HCT116 (cell line): Measurements from ENCODE around the gene EML4. TPM values are rescaled to one million over a fixed set of nuclear protein-coding genes. Genes with fewer than 3 reads are reported as not detected.

ENCODE experiments used
- ATAC-seq: fragments of 200-7000 bp; cut with Tn5 transposase; 2 replicates; pipeline ENCODE4 v1.9.1; 2020; ENCODE audit warnings: mild to moderate bottlenecking, moderate library complexity
- BruUV-seq: library from RNA; stranded (reverse); fragments of 400-500 nt; replicated peaks from 2 replicates; lab custom pipeline; 2021; lab: Mats Ljungman, UMichigan
- CTCF ChIA-PET: fragments of 300-600 bp; sonication (Branson Sonifier 250); formaldehyde crosslinking; loops from one replicate; lab custom pipeline; 2021; ENCODE audit warnings: antibody characterized with exemption; lab: Charles Lee
- POLR2A ChIA-PET: fragments of 300-600, 350-600 bp; sonication (Branson Sonifier 250); formaldehyde crosslinking; loops from one replicate; lab custom pipeline; 2021; ENCODE audit warnings: antibody characterized with exemption; lab: Charles Lee
- RAD21 ChIA-PET, 2 experiments: fragments of 300-600 bp; sonication (Branson Sonifier 250); formaldehyde crosslinking; loops; one replicate each; lab custom pipeline; 2023; ENCODE audit warnings: low total read pairs in 2 of 2; ENCODE audit not compliant: uncharacterized antibody in 2 of 2, unreplicated experiment in 2 of 2, low non-redundant PET in 1 of 2; lab: Charles Lee
- DNase-seq: peaks from one replicate; pipeline ENCODE4 v3.0.0-alpha.2; 2010; ENCODE audit warnings: low read depth, low spot score
- H2AFZ ChIP-seq: fragments of 200-600 bp; shearing (Covaris generic), sonication (generic); 2 replicates; pipeline ENCODE4 v1.6.1; 2017; ENCODE audit warnings: low read depth, mixed run types, mixed read lengths, antibody characterized with exemption, low read length; ENCODE audit not compliant: poor library complexity, severe bottlenecking
- H3K27ac ChIP-seq: 2 replicates; pipeline ENCODE4 v1.5.1; 2012; ENCODE audit warnings: low read depth, low read length
- H3K27me3 ChIP-seq: fragments of 200-600 bp; sonication (generic); 2 replicates; pipeline ENCODE4 v1.6.1; 2016; ENCODE audit warnings: mixed run types, low read length, mixed read lengths; ENCODE audit not compliant: insufficient read depth
- H3K36me3 ChIP-seq, 2 experiments: fragments of 200-500 bp in 1 of 2; fragments of 200-600 bp in 1 of 2; sonication (Bioruptor generic) in 1 of 2; sonication (generic) in 1 of 2; 2 replicates each; pipeline versions ENCODE4 v1.5.1 to v1.6.1; 2014 to 2016; ENCODE audit warnings: low read length in 2 of 2, inconsistent platforms in 1 of 2, mixed read lengths in 1 of 2, mixed run types in 1 of 2; ENCODE audit not compliant: insufficient read depth in 2 of 2, control insufficient read depth in 1 of 2
- H3K4me1 ChIP-seq, 2 experiments: fragments of 200-600 bp in 1 of 2; sonication (generic) in 1 of 2; 2 replicates each; pipeline versions ENCODE4 v1.5.1 to v1.6.1; 2012 to 2017; ENCODE audit warnings: low read length in 2 of 2, inconsistent platforms in 1 of 2, mild to moderate bottlenecking in 1 of 2, mixed read lengths in 1 of 2, mixed run types in 1 of 2, moderate library complexity in 1 of 2; ENCODE audit not compliant: insufficient read depth in 2 of 2, control insufficient read depth in 1 of 2
- H3K4me2 ChIP-seq: fragments of 200-600 bp; sonication (generic); 2 replicates; pipeline ENCODE4 v1.6.1; 2017; ENCODE audit warnings: mixed run types, low read length, mixed read lengths
- H3K4me3 ChIP-seq, 2 experiments: fragments of 200-600 bp in 1 of 2; sonication (generic) in 1 of 2; replicated peaks in 1 of 2; 2 replicates each; pipeline ENCODE4 v1.5.1; 2011 to 2016; ENCODE audit warnings: low read length in 2 of 2, control low read depth in 1 of 2, low read depth in 1 of 2, mild to moderate bottlenecking in 1 of 2, mixed read lengths in 1 of 2, mixed run types in 1 of 2
- H3K79me2 ChIP-seq: fragments of 200-600 bp; sonication (generic); 2 replicates; pipeline ENCODE4 v1.6.1; 2017; ENCODE audit warnings: mild to moderate bottlenecking, mixed run types, low read length, moderate library complexity, mixed read lengths; ENCODE audit not compliant: insufficient read depth
- H3K9ac ChIP-seq: fragments of 200-600 bp; sonication (generic); 2 replicates; pipeline ENCODE4 v1.6.1; 2016; ENCODE audit warnings: low read length, mixed read lengths
- H3K9me2 ChIP-seq: fragments of 200-600 bp; sonication (generic), shearing (Covaris generic); 2 replicates; pipeline ENCODE4 v1.6.1; 2017; ENCODE audit warnings: mixed run types, mild to moderate bottlenecking, moderate library complexity; ENCODE audit not compliant: insufficient read depth
- H3K9me3 ChIP-seq, 2 experiments: fragments of 200-500 bp in 1 of 2; fragments of 200-600 bp in 1 of 2; sonication (Bioruptor generic) in 1 of 2; sonication (generic) in 1 of 2; 2 replicates each; pipeline ENCODE4 v1.6.1; 2014 to 2017; ENCODE audit warnings: low read length in 2 of 2, mixed read lengths in 2 of 2, inconsistent platforms in 1 of 2, low read depth in 1 of 2, mild to moderate bottlenecking in 1 of 2, mixed run types in 1 of 2, moderate library complexity in 1 of 2; ENCODE audit not compliant: control insufficient read depth in 1 of 2, insufficient read depth in 1 of 2
- H4K20me1 ChIP-seq: fragments of 200-600 bp; sonication (generic), shearing (Covaris generic); 2 replicates; pipeline ENCODE4 v1.6.1; 2017; ENCODE audit warnings: mixed run types, mild to moderate bottlenecking, moderate library complexity; ENCODE audit not compliant: insufficient read depth
- CTCF ChIP-seq, 3 experiments: fragments of 200-600 bp in 1 of 3; sonication (generic) in 1 of 3; IDR thresholded peaks in 2 of 3; conservative IDR thresholded peaks in 1 of 3; 2 replicates each; pipeline ENCODE4 v1.5.1; 2012 to 2017; ENCODE audit warnings: low read depth in 2 of 3, low read length in 2 of 3, antibody characterized with exemption in 1 of 3, borderline replicate concordance in 1 of 3, control low read depth in 1 of 3, mild to moderate bottlenecking in 1 of 3, mixed read lengths in 1 of 3, mixed run types in 1 of 3, moderate library complexity in 1 of 3; ENCODE audit not compliant: insufficient read depth in 1 of 3
- ELF1 ChIP-seq: IDR thresholded peaks from 2 replicates; pipeline ENCODE4 v1.6.1; 2012; ENCODE audit warnings: low read depth, borderline replicate concordance
- JUND ChIP-seq: IDR thresholded peaks from 2 replicates; pipeline ENCODE4 v1.6.1; 2012
- POLR2AphosphoS5 ChIP-seq: IDR thresholded peaks from 2 replicates; pipeline ENCODE4 v1.6.1; 2011; ENCODE audit warnings: mild to moderate bottlenecking, low read depth, low read length, moderate library complexity
- REST ChIP-seq: IDR thresholded peaks from 2 replicates; pipeline ENCODE4 v1.6.1; 2012; ENCODE audit warnings: low read depth
- SIN3A ChIP-seq: IDR thresholded peaks from 2 replicates; pipeline ENCODE4 v1.6.1; 2012; ENCODE audit warnings: low read depth
- SP1 ChIP-seq: IDR thresholded peaks from 2 replicates; pipeline ENCODE4 v1.6.1; 2012; ENCODE audit warnings: low read depth
- SRF ChIP-seq: IDR thresholded peaks from 2 replicates; pipeline ENCODE4 v1.6.1; 2012; ENCODE audit warnings: low read depth
- YY1 ChIP-seq: IDR thresholded peaks from 2 replicates; pipeline ENCODE4 v1.6.1; 2011; ENCODE audit warnings: low read length, low read depth, moderate library complexity, mild to moderate bottlenecking; ENCODE audit not compliant: insufficient replicate concordance; ENCODE audit errors: extremely low read depth
- ZBTB33 ChIP-seq: IDR thresholded peaks from 2 replicates; pipeline ENCODE4 v1.6.1; 2011; ENCODE audit warnings: mild to moderate bottlenecking, low read length, moderate library complexity; ENCODE audit not compliant: insufficient replicate concordance; ENCODE audit errors: extremely low read depth
- intact Hi-C: fragments of 100-400 bp; cut with micrococcal nuclease; formaldehyde crosslinking; loops from 2 replicates; pipeline ENCODE4 v1.10.0; 2022
- total RNA-seq: library from RNA; stranded (reverse); gene quantifications from one replicate; pipeline ENCODE4 v1.2.1, GENCODE V29; 2021; ENCODE audit not compliant: unreplicated experiment

The EML4 gene
- total RNA-seq, 1 experiment from 2014 or later: 53.5 TPM

- no peak for TF ChIP-seq SP1
- no peak for TF ChIP-seq SIN3A
- no peak for TF ChIP-seq CTCF (IDR thresholded peaks at IDR 0.05 in 2 of 3, conservative IDR thresholded peaks at IDR 0.05 in 1 of 3; ENCODE audit: borderline replicate concordance in 1 of 3, insufficient read depth in 1 of 3, low read depth in 2 of 3, low read length in 2 of 3)
- TF ChIP-seq YY1: no peak
These were observed 168.9 kb downstream of the EML4 start (continued) for GRCh38 chr2:42337846-42338566.

GRCh38 chr2:42338567-42339190 lies 169.5 kb downstream of the EML4 start:
- Histone ChIP-seq H4K20me1 (no peaks in the 10 kb centered on the region), H3K36me3 (peaks cover 5 to 8% of the 10 kb centered on the region in 2 experiments; a peak in 1 of 4 replicates), H3K79me2 (peaks cover 10% of the 10 kb centered on the region; the same call in 1 of the 2 replicates), H3K4me3 (no peak overlapping the region), H3K9ac (no peak overlapping the region), H3K27ac (no peak overlapping the region), H3K4me1 (peaks cover 4 to 16% of the 10 kb centered on the region in 2 experiments; a peak in 3 of 4 replicates), H3K9me3 (no peaks in the 10 kb centered on the region), H2AFZ (no peak overlapping the region), H3K4me2 (no peak overlapping the region), H3K27me3 (no peaks in the 10 kb centered on the region), H3K9me2 (no peaks in the 10 kb centered on the region)
- ChIA-PET POLR2A (no interaction called here), RAD21 (no interaction called here), CTCF (no interaction called here)
- intact Hi-C loops: no loop called here
- TF ChIP-seq ELF1 (no peak), JUND (no peak), ZBTB33 (no peak), SP1 (no peak), POLR2AphosphoS5 (no peak), SRF (no peak), REST (no peak), SIN3A (no peak)
- no peak for DNase-seq
- no TSS peak for BruUV-seq
- ATAC-seq: no peak
